ENCODE measurements around the gene CDC42EP2. TPM values are rescaled to one million over a fixed set of nuclear protein-coding genes. Genes with fewer than 3 reads are reported as not detected.

Gene CDC42EP2
- total and polyA plus RNA-seq, 2 of the 13 experiments (the other 11 are each of a cell fraction or from before 2014, with no cell fraction given): 2.3 to 7.1 TPM

DNA sequence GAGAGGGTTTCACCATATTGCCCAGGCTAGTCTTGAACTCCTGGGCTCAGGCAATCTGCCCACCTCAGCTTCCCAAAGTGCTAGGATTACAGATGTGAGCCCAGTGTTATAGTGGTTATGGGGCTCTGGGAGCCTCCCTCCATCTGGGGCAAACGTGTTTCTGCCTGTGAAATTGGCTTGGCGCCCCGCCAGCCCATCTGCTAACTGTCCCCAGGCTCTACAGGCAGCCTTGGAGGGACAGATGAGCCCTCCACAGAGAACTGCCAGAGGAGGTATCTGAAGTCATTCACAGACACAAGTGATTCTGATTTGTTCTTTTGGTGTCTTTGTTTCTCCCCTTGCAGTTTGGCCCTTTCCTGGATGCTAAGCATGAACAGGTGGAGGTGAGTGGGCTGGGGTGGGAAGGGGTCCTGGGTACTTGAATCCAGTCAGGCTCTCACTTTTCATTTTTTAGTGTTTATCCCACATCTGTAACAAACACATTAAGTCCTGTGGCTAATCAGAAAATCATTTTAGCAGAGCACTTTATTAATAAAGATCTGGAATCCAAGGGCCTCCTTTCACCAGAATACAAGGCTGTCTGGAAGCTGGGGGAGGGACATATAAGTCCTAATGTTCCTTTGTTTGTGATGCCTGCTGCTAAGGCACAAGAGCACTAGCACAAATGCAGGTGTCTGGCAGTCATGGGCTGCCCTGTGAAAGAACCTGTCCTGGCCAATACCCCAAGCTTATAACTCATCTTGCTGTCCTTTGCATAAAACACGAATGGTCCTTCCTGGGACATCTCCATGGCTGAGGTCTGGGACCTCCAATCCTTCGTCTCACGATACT lies 25.7 kb upstream of the CDC42EP2 start:
- H3K27ac ChIP-seq (ENCODE audit: extremely low read length, insufficient read depth, low read length): no peak overlapping the region
- 94% methylated on average over 6 of the region's 6 CpGs for WGBS (ENCODE audit: low lambda C conversion rate)
- ChIA-PET POLR2A (interaction anchor here (2.0 to 2.2 kb wide), 2 partner anchors 14 to 26 kb away, joined by 5 to 10 read pairs; partner anchors contain the start of gene CDC42EP2), CTCF (ENCODE audit: low intra/inter-chr PET ratio, low total read pairs) (no interaction called here)
- peaks cover 8 to 37% of the 10 kb centered on the region in 2 experiments for H3K36me3 ChIP-seq (replicated peaks in 1 of 2; ENCODE audit: control insufficient read depth in 1 of 2, insufficient read depth in 2 of 2, low read length in 2 of 2)
- H3K9me3 ChIP-seq (ENCODE audit: low read length): no peaks in the 10 kb centered on the region
- H3K4me3 ChIP-seq (replicated peaks in 1 of 3; ENCODE audit: insufficient read depth in 1 of 3, low read depth in 2 of 3, low read length in 3 of 3): no peak overlapping the region
- no peak overlapping the region for H3K9ac ChIP-seq (ENCODE audit: insufficient read depth, low read depth, low read length)
- FAIRE-seq (no peak), DNase-seq (ENCODE audit: low spot score) (no peak), ATAC-seq (no peak)
- intact Hi-C loops (cut with micrococcal nuclease; ENCODE audit: unreplicated experiment): no loop called here
- H3K79me2 ChIP-seq (ENCODE audit: insufficient read depth, low read length): no peaks in the 10 kb centered on the region
- H3K27me3 ChIP-seq (ENCODE audit: control insufficient read depth in 1 of 2, insufficient read depth in 2 of 2, low read length in 2 of 2): no peaks in the 10 kb centered on the region
- BruUV-seq (replicated peaks): no TSS peak
- no peaks in the 10 kb centered on the region for H4K20me1 ChIP-seq (ENCODE audit: insufficient read depth, low read length)
- H3K4me1 ChIP-seq (ENCODE audit: insufficient read depth, low read length): peaks cover 24% of the 10 kb centered on the region
- in situ Hi-C loops (cut with HindIII; ENCODE audit: extremely low pct_ligation_motif_present, low pct_unique_long_range_greater_than_20kb): no loop called here
- H3K4me2 ChIP-seq (ENCODE audit: low read depth, low read length): no peak overlapping the region
- H2AFZ ChIP-seq (ENCODE audit: low read length): no peak overlapping the region
- TF ChIP-seq SOX5 (CRISPR knock-in tag; IDR thresholded peaks at IDR 0.05; ENCODE audit: borderline replicate concordance): no peak
- no peak for TF ChIP-seq TEAD3 (CRISPR knock-in tag; optimal IDR thresholded peaks at IDR 0.05; ENCODE audit: borderline replicate concordance)
- TF ChIP-seq EEA1 (CRISPR knock-in tag; IDR thresholded peaks at IDR 0.05; ENCODE audit: borderline replicate concordance): no peak
- TF ChIP-seq ZNF383 (CRISPR knock-in tag; IDR thresholded peaks at IDR 0.05; ENCODE audit: borderline replicate concordance): no peak
- TF ChIP-seq FOXK1 (CRISPR knock-in tag; IDR thresholded peaks at IDR 0.05; ENCODE audit: borderline replicate concordance, low read depth): no peak
- no peak for TF ChIP-seq ZNF737 (CRISPR knock-in tag; IDR thresholded peaks at IDR 0.05; ENCODE audit: borderline replicate concordance)
- TF ChIP-seq, protein P1, sequence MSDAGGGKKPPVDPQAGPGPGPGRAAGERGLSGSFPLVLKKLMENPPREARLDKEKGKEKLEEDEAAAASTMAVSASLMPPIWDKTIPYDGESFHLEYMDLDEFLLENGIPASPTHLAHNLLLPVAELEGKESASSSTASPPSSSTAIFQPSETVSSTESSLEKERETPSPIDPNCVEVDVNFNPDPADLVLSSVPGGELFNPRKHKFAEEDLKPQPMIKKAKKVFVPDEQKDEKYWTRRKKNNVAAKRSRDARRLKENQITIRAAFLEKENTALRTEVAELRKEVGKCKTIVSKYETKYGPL (CRISPR knock-in tag; IDR thresholded peaks at IDR 0.05): no peak
- TF ChIP-seq, protein P2, sequence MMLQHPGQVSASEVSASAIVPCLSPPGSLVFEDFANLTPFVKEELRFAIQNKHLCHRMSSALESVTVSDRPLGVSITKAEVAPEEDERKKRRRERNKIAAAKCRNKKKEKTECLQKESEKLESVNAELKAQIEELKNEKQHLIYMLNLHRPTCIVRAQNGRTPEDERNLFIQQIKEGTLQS (CRISPR knock-in tag; IDR thresholded peaks at IDR 0.05): no peak
- TF ChIP-seq, protein P3, sequence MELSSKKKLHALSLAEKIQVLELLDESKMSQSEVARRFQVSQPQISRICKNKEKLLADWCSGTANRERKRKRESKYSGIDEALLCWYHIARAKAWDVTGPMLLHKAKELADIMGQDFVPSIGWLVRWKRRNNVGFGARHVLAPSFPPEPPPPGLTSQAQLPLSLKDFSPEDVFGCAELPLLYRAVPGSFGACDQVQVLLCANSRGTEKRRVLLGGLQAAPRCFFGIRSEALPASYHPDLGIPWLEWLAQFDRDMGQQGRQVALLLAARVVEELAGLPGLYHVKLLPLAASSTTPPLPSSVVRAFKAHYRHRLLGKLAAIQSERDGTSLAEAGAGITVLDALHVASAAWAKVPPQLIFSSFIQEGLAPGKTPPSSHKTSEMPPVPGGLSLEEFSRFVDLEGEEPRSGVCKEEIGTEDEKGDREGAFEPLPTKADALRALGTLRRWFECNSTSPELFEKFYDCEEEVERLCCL (CRISPR knock-in tag; IDR thresholded peaks at IDR 0.05; ENCODE audit: borderline replicate concordance): no peak
- TF ChIP-seq, protein P4, sequence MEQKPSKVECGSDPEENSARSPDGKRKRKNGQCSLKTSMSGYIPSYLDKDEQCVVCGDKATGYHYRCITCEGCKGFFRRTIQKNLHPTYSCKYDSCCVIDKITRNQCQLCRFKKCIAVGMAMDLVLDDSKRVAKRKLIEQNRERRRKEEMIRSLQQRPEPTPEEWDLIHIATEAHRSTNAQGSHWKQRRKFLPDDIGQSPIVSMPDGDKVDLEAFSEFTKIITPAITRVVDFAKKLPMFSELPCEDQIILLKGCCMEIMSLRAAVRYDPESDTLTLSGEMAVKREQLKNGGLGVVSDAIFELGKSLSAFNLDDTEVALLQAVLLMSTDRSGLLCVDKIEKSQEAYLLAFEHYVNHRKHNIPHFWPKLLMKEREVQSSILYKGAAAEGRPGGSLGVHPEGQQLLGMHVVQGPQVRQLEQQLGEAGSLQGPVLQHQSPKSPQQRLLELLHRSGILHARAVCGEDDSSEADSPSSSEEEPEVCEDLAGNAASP (CRISPR knock-in tag; IDR thresholded peaks at IDR 0.05; ENCODE audit: borderline replicate concordance): no peak
- TF ChIP-seq ZNF367 (CRISPR knock-in tag; IDR thresholded peaks at IDR 0.05; ENCODE audit: borderline replicate concordance): no peak
- no peak for TF ChIP-seq TCF12 (IDR thresholded peaks at IDR 0.05)
- no peak for TF ChIP-seq TCF12 (CRISPR knock-in tag; IDR thresholded peaks at IDR 0.05)
- no peak for TF ChIP-seq ZNF567 (CRISPR knock-in tag; IDR thresholded peaks at IDR 0.05; ENCODE audit: borderline replicate concordance)
- no peak for TF ChIP-seq ZNF296 (CRISPR knock-in tag; conservative IDR thresholded peaks at IDR 0.05)
- TF ChIP-seq ZNF780A (CRISPR knock-in tag; IDR thresholded peaks at IDR 0.05): no peak
- TF ChIP-seq, protein P5, sequence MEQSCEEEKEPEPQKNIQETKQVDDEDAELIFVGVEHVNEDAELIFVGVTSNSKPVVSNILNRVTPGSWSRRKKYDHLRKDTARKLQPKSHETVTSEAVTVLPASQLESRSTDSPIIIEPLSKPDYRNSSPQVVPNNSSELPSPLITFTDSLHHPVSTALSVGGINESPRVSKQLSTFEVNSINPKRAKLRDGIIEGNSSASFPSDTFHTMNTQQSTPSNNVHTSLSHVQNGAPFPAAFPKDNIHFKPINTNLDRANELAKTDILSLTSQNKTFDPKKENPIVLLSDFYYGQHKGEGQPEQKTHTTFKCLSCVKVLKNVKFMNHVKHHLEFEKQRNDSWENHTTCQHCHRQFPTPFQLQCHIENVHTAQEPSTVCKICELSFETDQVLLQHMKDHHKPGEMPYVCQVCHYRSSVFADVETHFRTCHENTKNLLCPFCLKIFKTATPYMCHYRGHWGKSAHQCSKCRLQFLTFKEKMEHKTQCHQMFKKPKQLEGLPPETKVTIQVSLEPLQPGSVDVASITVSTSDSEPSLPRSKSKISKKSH (CRISPR knock-in tag; IDR thresholded peaks at IDR 0.05; ENCODE audit: borderline replicate concordance): no peak
